RWPE2 (cell line): ENCODE data around the gene ZFPM1.

Experiments
- ATAC-seq: fragments of 200-7000 bp; cut with Tn5 transposase; 3 replicates; pipeline ENCODE4 v1.9.1; 2021; ENCODE audit warnings: low read depth
- DNase-seq: peaks from one replicate; pipeline ENCODE4 v3.0.0-alpha.2; 2020; ENCODE audit warnings: low spot score
- H3K27ac ChIP-seq: fragments of 450-650 bp; 2 replicates; pipeline ENCODE4 v1.5.1; 2017; ENCODE audit warnings: mild to moderate bottlenecking; ENCODE audit not compliant: poor library complexity, severe bottlenecking
- H3K27me3 ChIP-seq: fragments of 250-450 bp; sonication (Bioruptor Pico); 2 replicates; pipeline ENCODE4 v1.5.1; 2021; ENCODE audit warnings: mild to moderate bottlenecking, moderate library complexity; ENCODE audit not compliant: insufficient read depth, poor library complexity, severe bottlenecking
- H3K36me3 ChIP-seq: fragments of 250-450 bp; sonication (Bioruptor Pico); 2 replicates; pipeline ENCODE4 v1.5.1; 2020; ENCODE audit warnings: low read depth, mild to moderate bottlenecking, moderate library complexity
- H3K4me1 ChIP-seq: fragments of 250-450 bp; sonication (Bioruptor Pico); 2 replicates; pipeline ENCODE4 v1.5.1; 2021; ENCODE audit warnings: mild to moderate bottlenecking, moderate library complexity; ENCODE audit not compliant: insufficient read depth, poor library complexity, severe bottlenecking
- H3K4me3 ChIP-seq: fragments of 250-450 bp; sonication (Bioruptor Pico); 2 replicates; pipeline ENCODE4 v1.5.1; 2021; ENCODE audit warnings: mild to moderate bottlenecking, moderate library complexity; ENCODE audit not compliant: severe bottlenecking
- H3K9me3 ChIP-seq: fragments of 250-450 bp; sonication (Bioruptor Pico); 2 replicates; pipeline ENCODE4 v1.5.1; 2021; ENCODE audit warnings: mild to moderate bottlenecking, moderate library complexity; ENCODE audit not compliant: severe bottlenecking
- TF ChIP-seq, protein P1 (sequence below): fragments of 450-650 bp; IDR thresholded peaks from one replicate; pipeline ENCODE4 v1.5.1; 2017; ENCODE audit warnings: mild to moderate bottlenecking, moderate library complexity; ENCODE audit not compliant: poor library complexity, severe bottlenecking

ZFPM1 gene

DNA sequence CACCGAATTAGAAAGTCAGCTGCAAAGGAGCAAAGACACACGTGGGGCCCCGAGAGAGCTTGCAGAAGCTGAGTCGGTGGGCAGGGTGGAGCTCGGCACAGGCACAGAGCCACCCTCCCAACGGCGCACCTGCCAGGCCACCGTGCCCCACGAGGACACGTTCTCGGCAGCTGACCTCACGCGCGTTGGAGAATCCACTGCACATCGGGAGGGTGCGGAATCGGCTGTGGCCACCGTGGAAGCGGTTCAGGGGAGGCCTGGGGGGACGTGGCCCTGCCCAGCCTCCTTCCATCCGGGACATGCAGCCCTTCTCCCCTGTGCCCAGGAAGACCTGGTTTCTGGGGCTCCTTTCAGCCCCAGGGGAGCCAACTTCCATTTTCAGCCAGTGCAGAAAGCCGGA is 20.9 kb upstream of the ZFPM1 start:
- DNase-seq, result no peak
- no peak for ATAC-seq
- Histone ChIP-seq H3K27ac (no peak overlapping the region), H3K4me1 (no peaks in the 10 kb centered on the region), H3K4me3 (no peak overlapping the region), H3K9me3 (no peaks in the 10 kb centered on the region), H3K27me3 (peaks cover 33% of the 10 kb centered on the region), H3K36me3 (no peaks in the 10 kb centered on the region)
- TF ChIP-seq, protein P1, sequence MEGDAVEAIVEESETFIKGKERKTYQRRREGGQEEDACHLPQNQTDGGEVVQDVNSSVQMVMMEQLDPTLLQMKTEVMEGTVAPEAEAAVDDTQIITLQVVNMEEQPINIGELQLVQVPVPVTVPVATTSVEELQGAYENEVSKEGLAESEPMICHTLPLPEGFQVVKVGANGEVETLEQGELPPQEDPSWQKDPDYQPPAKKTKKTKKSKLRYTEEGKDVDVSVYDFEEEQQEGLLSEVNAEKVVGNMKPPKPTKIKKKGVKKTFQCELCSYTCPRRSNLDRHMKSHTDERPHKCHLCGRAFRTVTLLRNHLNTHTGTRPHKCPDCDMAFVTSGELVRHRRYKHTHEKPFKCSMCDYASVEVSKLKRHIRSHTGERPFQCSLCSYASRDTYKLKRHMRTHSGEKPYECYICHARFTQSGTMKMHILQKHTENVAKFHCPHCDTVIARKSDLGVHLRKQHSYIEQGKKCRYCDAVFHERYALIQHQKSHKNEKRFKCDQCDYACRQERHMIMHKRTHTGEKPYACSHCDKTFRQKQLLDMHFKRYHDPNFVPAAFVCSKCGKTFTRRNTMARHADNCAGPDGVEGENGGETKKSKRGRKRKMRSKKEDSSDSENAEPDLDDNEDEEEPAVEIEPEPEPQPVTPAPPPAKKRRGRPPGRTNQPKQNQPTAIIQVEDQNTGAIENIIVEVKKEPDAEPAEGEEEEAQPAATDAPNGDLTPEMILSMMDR, result no peak

DNA sequence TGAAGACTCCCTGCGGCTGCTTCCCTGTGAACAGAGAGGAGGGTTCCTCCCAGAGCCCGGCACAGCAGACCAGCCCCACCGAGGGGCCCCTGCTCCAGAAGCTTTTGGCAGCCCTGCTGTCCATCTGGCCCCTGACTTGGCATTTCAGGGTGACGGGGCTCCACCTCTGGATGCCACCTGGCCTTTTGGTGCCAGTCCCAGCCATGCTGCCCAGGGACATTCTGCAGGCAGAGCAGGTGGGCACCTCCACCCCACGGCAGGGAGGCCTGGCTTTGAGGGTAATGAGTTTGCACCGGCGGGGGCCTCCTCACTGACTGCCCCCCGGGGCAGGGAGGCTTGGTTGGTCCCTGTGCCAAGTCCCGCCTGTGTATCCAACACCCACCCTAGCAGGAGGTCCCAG is 20.3 kb upstream of the ZFPM1 start:
- ATAC-seq (no peak), DNase-seq (no peak)
- Histone ChIP-seq H3K27ac (no peak overlapping the region), H3K4me1 (no peaks in the 10 kb centered on the region), H3K9me3 (no peaks in the 10 kb centered on the region), H3K4me3 (no peak overlapping the region), H3K36me3 (no peaks in the 10 kb centered on the region), H3K27me3 (peaks cover 33% of the 10 kb centered on the region)
- TF ChIP-seq, protein P1, result no peak

DNA sequence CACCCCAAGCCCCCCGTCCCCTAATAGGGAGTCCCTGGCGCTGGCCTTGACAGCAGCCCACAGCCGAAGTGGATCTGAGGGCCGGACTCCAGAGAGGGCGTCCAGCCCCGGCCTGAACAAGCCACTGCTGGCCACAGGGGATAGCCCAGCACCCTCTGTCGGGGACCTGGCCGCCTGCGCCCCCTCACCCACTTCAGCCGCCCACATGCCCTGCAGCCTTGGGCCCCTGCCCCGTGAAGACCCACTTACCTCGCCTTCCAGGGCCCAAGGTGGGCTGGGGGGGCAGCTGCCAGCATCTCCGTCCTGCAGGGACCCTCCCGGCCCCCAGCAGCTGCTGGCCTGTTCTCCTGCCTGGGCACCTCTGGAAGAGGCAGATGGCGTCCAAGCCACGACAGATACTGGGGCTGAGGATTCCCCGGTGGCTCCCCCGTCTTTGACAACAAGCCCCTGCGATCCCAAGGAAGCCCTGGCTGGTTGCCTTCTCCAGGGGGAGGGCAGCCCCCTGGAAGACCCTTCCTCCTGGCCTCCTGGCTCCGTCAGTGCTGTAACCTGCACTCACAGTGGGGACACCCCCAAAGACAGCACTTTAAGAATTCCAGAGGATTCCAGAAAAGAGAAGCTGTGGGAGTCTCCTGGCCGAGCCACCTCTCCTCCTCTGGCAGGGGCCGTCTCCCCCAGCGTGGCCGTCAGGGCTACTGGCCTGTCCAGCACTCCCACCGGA is 19.3 kb upstream of the ZFPM1 start:
- Histone ChIP-seq H3K36me3 (no peaks in the 10 kb centered on the region), H3K9me3 (no peaks in the 10 kb centered on the region), H3K4me1 (no peaks in the 10 kb centered on the region), H3K27ac (no peak overlapping the region), H3K27me3 (peaks cover 33% of the 10 kb centered on the region), H3K4me3 (no peak overlapping the region)
- TF ChIP-seq, protein P1, result no peak
- DNase-seq, result no peak
- ATAC-seq, result no peak

DNA sequence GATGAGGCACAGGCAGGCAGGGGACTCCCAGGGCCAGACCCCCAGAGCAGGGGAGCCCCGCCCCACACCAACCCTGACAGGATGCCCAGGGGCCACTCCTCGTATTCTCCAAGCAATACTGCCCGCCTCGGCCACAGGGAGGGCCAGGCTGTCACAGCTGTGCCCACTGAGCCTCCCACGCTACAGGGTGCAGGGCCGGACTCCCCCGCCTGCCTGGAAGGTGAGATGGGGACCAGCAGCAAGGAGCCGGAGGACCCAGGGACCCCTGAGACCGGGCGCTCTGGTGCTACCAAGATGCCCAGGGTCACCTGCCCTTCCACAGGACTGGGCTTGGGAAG is 18.8 kb upstream of the ZFPM1 start:
- H3K4me3 ChIP-seq, result no peak overlapping the region
- TF ChIP-seq, protein P1, result no peak
- H3K9me3 ChIP-seq, result no peaks in the 10 kb centered on the region
- ATAC-seq (no peak), DNase-seq (no peak)
- peaks cover 32% of the 10 kb centered on the region for H3K27me3 ChIP-seq
- no peaks in the 10 kb centered on the region for H3K4me1 ChIP-seq
- H3K36me3 ChIP-seq, result no peaks in the 10 kb centered on the region
- H3K27ac ChIP-seq, result no peak overlapping the region

DNA sequence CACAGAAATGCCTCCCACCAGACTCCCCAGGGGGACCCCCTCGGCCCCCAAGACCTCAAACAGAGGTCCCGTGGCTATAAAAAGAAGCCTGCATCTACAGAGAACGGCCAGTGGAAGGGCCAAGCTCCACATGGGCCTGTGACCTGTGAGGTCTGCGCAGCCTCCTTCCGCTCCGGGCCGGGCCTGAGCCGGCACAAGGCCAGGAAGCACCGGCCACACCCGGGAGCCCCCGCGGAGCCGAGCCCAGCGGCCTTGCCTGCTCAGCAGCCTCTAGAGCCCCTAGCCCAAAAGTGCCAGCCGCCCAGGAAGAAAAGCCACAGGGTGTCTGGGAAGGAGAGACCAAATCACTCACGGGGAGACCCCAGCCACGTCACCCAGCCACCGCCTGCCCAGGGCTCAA is 18.3 kb upstream of the ZFPM1 start:
- Histone ChIP-seq H3K9me3 (no peaks in the 10 kb centered on the region), H3K4me1 (no peaks in the 10 kb centered on the region), H3K36me3 (no peaks in the 10 kb centered on the region), H3K4me3 (no peak overlapping the region), H3K27me3 (peaks cover 28% of the 10 kb centered on the region), H3K27ac (no peak overlapping the region)
- TF ChIP-seq, protein P1, result no peak
- ATAC-seq, result no peak
- no peak for DNase-seq
